ENCODE results near the gene FOCAD. TPM values are rescaled to one million over a fixed set of nuclear protein-coding genes. Genes with fewer than 3 reads are reported as not detected.

FOCAD gene
- total RNA-seq, 1 experiment from 2014 or later, result 23.8 TPM

GRCh38 chr9:20837166-20837565, 153.1 kb downstream of the FOCAD start:
- no peak overlapping the region for H3K4me3 Mint-ChIP-seq (ENCODE audit: low read depth, unreplicated experiment)
- no peak for DNase-seq
- H3K27ac Mint-ChIP-seq (ENCODE audit: unreplicated experiment), result no peak overlapping the region
- TF ChIP-seq CTCF (IDR thresholded peaks at IDR 0.05; ENCODE audit: unreplicated experiment), result no peak
- peaks cover 5% of the 10 kb centered on the region for H3K36me3 Mint-ChIP-seq (ENCODE audit: insufficient read depth, unreplicated experiment)
- intact Hi-C loops (cut with micrococcal nuclease; ENCODE audit: unreplicated experiment), result loop anchor here (10.0 kb wide), 1 partner anchor 212 kb away; the partner anchor contains the start of gene MLLT3
- CTCF ChIA-PET, result no interaction called here
- H3K9me3 Mint-ChIP-seq (ENCODE audit: low read depth, unreplicated experiment), result peaks cover 2% of the 10 kb centered on the region
- H3K27me3 Mint-ChIP-seq (ENCODE audit: unreplicated experiment), result no peaks in the 10 kb centered on the region
- no TSS peak for BruUV-seq (replicated peaks)
- peaks cover 13% of the 10 kb centered on the region for H3K4me1 Mint-ChIP-seq (ENCODE audit: low read depth, unreplicated experiment)

- Mint-ChIP-seq H3K27me3 (ENCODE audit: unreplicated experiment) (no peaks in the 10 kb centered on the region), H3K4me1 (ENCODE audit: low read depth, unreplicated experiment) (peaks cover 13% of the 10 kb centered on the region), H3K4me3 (ENCODE audit: low read depth, unreplicated experiment) (no peak overlapping the region), H3K36me3 (ENCODE audit: insufficient read depth, unreplicated experiment) (peaks cover 5% of the 10 kb centered on the region), H3K27ac (ENCODE audit: unreplicated experiment) (no peak overlapping the region), H3K9me3 (ENCODE audit: low read depth, unreplicated experiment) (peaks cover 2% of the 10 kb centered on the region)
- intact Hi-C loops (cut with micrococcal nuclease; ENCODE audit: unreplicated experiment), result loop anchor here (10.0 kb wide), 1 partner anchor 213 kb away; the partner anchor contains the start of gene MLLT3
- CTCF ChIA-PET, result no interaction called here
- no peak for DNase-seq
- no peak for TF ChIP-seq CTCF (IDR thresholded peaks at IDR 0.05; ENCODE audit: unreplicated experiment)
- BruUV-seq (replicated peaks), result no TSS peak
Measured at GRCh38 chr9:20838218-20838617, 154.2 kb downstream of the FOCAD start.

- CTCF ChIA-PET, result no interaction called here
- BruUV-seq (replicated peaks), result no TSS peak
- H3K4me1 Mint-ChIP-seq (ENCODE audit: low read depth, unreplicated experiment), result no peaks in the 10 kb centered on the region
Measured at GRCh38 chr9:20844916-20845315, 160.9 kb downstream of the FOCAD start.

GRCh38 chr9:20848490-20848889, 164.4 kb downstream of the FOCAD start:
- H3K4me3 Mint-ChIP-seq (ENCODE audit: low read depth, unreplicated experiment), result no peak overlapping the region
- H3K27me3 Mint-ChIP-seq (ENCODE audit: unreplicated experiment), result no peaks in the 10 kb centered on the region
- intact Hi-C loops (cut with micrococcal nuclease; ENCODE audit: unreplicated experiment), result no loop called here
- no TSS peak for BruUV-seq (replicated peaks)
- no peaks in the 10 kb centered on the region for H3K4me1 Mint-ChIP-seq (ENCODE audit: low read depth, unreplicated experiment)
- TF ChIP-seq CTCF (IDR thresholded peaks at IDR 0.05; ENCODE audit: unreplicated experiment), result no peak
- no peak for DNase-seq
- no peaks in the 10 kb centered on the region for H3K36me3 Mint-ChIP-seq (ENCODE audit: insufficient read depth, unreplicated experiment)
- H3K9me3 Mint-ChIP-seq (ENCODE audit: low read depth, unreplicated experiment), result no peaks in the 10 kb centered on the region
- CTCF ChIA-PET, result no interaction called here
- no peak overlapping the region for H3K27ac Mint-ChIP-seq (ENCODE audit: unreplicated experiment)

More at GRCh38 chr9:20844916-20845315, 160.9 kb downstream of the FOCAD start:
- intact Hi-C loops (cut with micrococcal nuclease; ENCODE audit: unreplicated experiment), result no loop called here
- Mint-ChIP-seq H3K9me3 (ENCODE audit: low read depth, unreplicated experiment) (peaks cover 2% of the 10 kb centered on the region), H3K27me3 (ENCODE audit: unreplicated experiment) (no peaks in the 10 kb centered on the region), H3K4me3 (ENCODE audit: low read depth, unreplicated experiment) (no peak overlapping the region), H3K27ac (ENCODE audit: unreplicated experiment) (no peak overlapping the region), H3K36me3 (ENCODE audit: insufficient read depth, unreplicated experiment) (no peaks in the 10 kb centered on the region)
- TF ChIP-seq CTCF (IDR thresholded peaks at IDR 0.05; ENCODE audit: unreplicated experiment), result no peak
- DNase-seq, result no peak

Measured in Calu3 (cell line).